GM12874 (cell line): ENCODE measurements around the gene OSGIN1.

Experiments used
- CTCF ChIP-seq: IDR thresholded peaks from 2 replicates; pipeline ENCODE4 v1.5.1; 2011; ENCODE audit warnings: low read depth, mild to moderate bottlenecking, control low read depth, low read length, moderate library complexity; ENCODE audit not compliant: insufficient read depth

Gene OSGIN1

GRCh38 chr16:83947642-83948234 is 5.3 kb upstream of the OSGIN1 start:
- no peak for TF ChIP-seq CTCF

GRCh38 chr16:83948914-83949723 is 3.9 kb upstream of the OSGIN1 start:
- no peak for TF ChIP-seq CTCF

- no peak for TF ChIP-seq CTCF
These were observed 3.4 kb upstream of the OSGIN1 start for GRCh38 chr16:83949724-83950001.

- no peak for TF ChIP-seq CTCF
These were observed 1.5 kb upstream of the OSGIN1 start for GRCh38 chr16:83951544-83951943.

- TF ChIP-seq CTCF = no peak
These were observed 477 bp upstream of the OSGIN1 start for GRCh38 chr16:83952587-83952939.

GRCh38 chr16:83953796-83954576 is 946 bp downstream of the OSGIN1 start:
- peak; percentile 66 for TF ChIP-seq CTCF

- TF ChIP-seq CTCF = no peak
These were observed 1.6 kb downstream of the OSGIN1 start for GRCh38 chr16:83954577-83955016.
